ENCODE results near the gene LARP4B. TPM values are rescaled to one million over a fixed set of nuclear protein-coding genes. Genes with fewer than 3 reads are reported as not detected.

Gene LARP4B
- total RNA-seq, 1 donor from 2014 or later: 101 TPM

- no peak for DNase-seq (ENCODE audit: low read depth)
- H3K36me3 Mint-ChIP-seq (ENCODE audit: low read depth, unreplicated experiment): peaks cover 7% of the 10 kb centered on the region
- Histone ChIP-seq H3K9me3 (ENCODE audit: insufficient read depth, low read depth, low read length) (no peaks in the 10 kb centered on the region), H3K36me3 (ENCODE audit: insufficient read depth, low read length) (no peaks in the 10 kb centered on the region), H3K4me3 (ENCODE audit: insufficient read depth, low read depth, low read length) (no peak overlapping the region), H3K4me1 (ENCODE audit: insufficient read depth, low read length) (peaks cover 25% of the 10 kb centered on the region), H3K4me2 (ENCODE audit: low read length) (no peak overlapping the region), H2AFZ (ENCODE audit: low read depth, low read length) (no peak overlapping the region), H3K27ac (ENCODE audit: low read depth, low read length) (no peak overlapping the region), H3K27me3 (ENCODE audit: insufficient read depth, low read length) (no peaks in the 10 kb centered on the region), H3K79me2 (ENCODE audit: insufficient read depth, low read length) (no peaks in the 10 kb centered on the region), H3K9ac (ENCODE audit: low read length) (no peak overlapping the region), H4K20me1 (ENCODE audit: insufficient read depth, low read length) (peaks cover 3% of the 10 kb centered on the region)
- TF ChIP-seq CTCF (IDR thresholded peaks at IDR 0.05; ENCODE audit: insufficient read depth, low read depth, low read length) (no peak), EZH2 (IDR thresholded peaks at IDR 0.05; ENCODE audit: insufficient read depth, low read length) (no peak)
- no peak for FAIRE-seq
- peaks cover under 1% of the 10 kb centered on the region for H3K9me3 Mint-ChIP-seq (ENCODE audit: unreplicated experiment)
- H3K27ac Mint-ChIP-seq (ENCODE audit: unreplicated experiment): no peak overlapping the region
- peaks cover 2% of the 10 kb centered on the region for H3K27me3 Mint-ChIP-seq (ENCODE audit: low read depth, unreplicated experiment)
- H3K4me3 Mint-ChIP-seq (ENCODE audit: unreplicated experiment): no peak overlapping the region
- peaks cover 6% of the 10 kb centered on the region for H3K4me1 Mint-ChIP-seq (ENCODE audit: low read depth, unreplicated experiment)
Observed at GRCh38 chr10:786633-787474, 144.7 kb downstream of the LARP4B start.

GRCh38 chr10:785861-786214 lies 145.7 kb downstream of the LARP4B start:
- Mint-ChIP-seq H3K9me3 (ENCODE audit: unreplicated experiment) (peaks cover 3% of the 10 kb centered on the region), H3K27ac (ENCODE audit: unreplicated experiment) (peak overlapping the region; percentile 53), H3K27me3 (ENCODE audit: low read depth, unreplicated experiment) (peaks cover 2% of the 10 kb centered on the region), H3K4me3 (ENCODE audit: unreplicated experiment) (no peak overlapping the region), H3K36me3 (ENCODE audit: low read depth, unreplicated experiment) (peaks cover 9% of the 10 kb centered on the region), H3K4me1 (ENCODE audit: low read depth, unreplicated experiment) (peaks cover 6% of the 10 kb centered on the region)
- no peak for DNase-seq (ENCODE audit: low read depth)
- TF ChIP-seq CTCF (IDR thresholded peaks at IDR 0.05; ENCODE audit: insufficient read depth, low read depth, low read length) (no peak), EZH2 (IDR thresholded peaks at IDR 0.05; ENCODE audit: insufficient read depth, low read length) (no peak)
- H3K9ac ChIP-seq (ENCODE audit: low read length): no peak overlapping the region
- H2AFZ ChIP-seq (ENCODE audit: low read depth, low read length): no peak overlapping the region
- no peaks in the 10 kb centered on the region for H3K36me3 ChIP-seq (ENCODE audit: insufficient read depth, low read length)
- H4K20me1 ChIP-seq (ENCODE audit: insufficient read depth, low read length): no peaks in the 10 kb centered on the region
- H3K27ac ChIP-seq (ENCODE audit: low read depth, low read length): no peak overlapping the region
- H3K4me2 ChIP-seq (ENCODE audit: low read length): no peak overlapping the region
- H3K4me3 ChIP-seq (ENCODE audit: insufficient read depth, low read depth, low read length): no peak overlapping the region
- no peaks in the 10 kb centered on the region for H3K9me3 ChIP-seq (ENCODE audit: insufficient read depth, low read depth, low read length)
- no peaks in the 10 kb centered on the region for H3K27me3 ChIP-seq (ENCODE audit: insufficient read depth, low read length)
- FAIRE-seq: no peak
- H3K4me1 ChIP-seq (ENCODE audit: insufficient read depth, low read length): peaks cover 25% of the 10 kb centered on the region
- H3K79me2 ChIP-seq (ENCODE audit: insufficient read depth, low read length): no peaks in the 10 kb centered on the region

Measured in astrocyte (in vitro differentiated cells and primary cell).